HEK293 (cell line): Measurements from ENCODE around the gene HOXD11.

Experiments
- CTCF ChIA-PET: fragments of 350-600 bp; formaldehyde crosslinking; extraction: SDS; loops from one replicate; lab custom pipeline; 2021; ENCODE audit warnings: antibody characterized with exemption; lab: Yijun Ruan, JAX
- POLR2A ChIA-PET: fragments of 300-600 bp; formaldehyde crosslinking; extraction: SDS; loops from one replicate; lab custom pipeline; 2020; ENCODE audit warnings: antibody characterized with exemption, inconsistent platforms; lab: Yijun Ruan, JAX
- H3K27ac ChIP-seq: fragments of 200-500 bp; sonication (Bioruptor generic); 2 replicates; pipeline ENCODE4 v1.5.1; 2014; ENCODE audit warnings: low read depth, low read length, control low read depth, inconsistent platforms; ENCODE audit errors: extremely low read depth
- H3K36me3 ChIP-seq, 2 experiments: fragments of 200-500 bp in 1 of 2; sonication (Bioruptor generic) in 1 of 2; 1 replicate in 1 of 2; 2 replicates in 1 of 2; pipeline ENCODE4 v1.5.1; 2014 to 2017; ENCODE audit warnings: inconsistent platforms in 2 of 2, low read length in 2 of 2; ENCODE audit not compliant: control insufficient read depth in 2 of 2, insufficient read depth in 1 of 2
- H3K4me1 ChIP-seq: fragments of 200-500 bp; sonication (Bioruptor generic); 2 replicates; pipeline ENCODE4 v1.5.1; 2014; ENCODE audit warnings: mild to moderate bottlenecking, low read length, inconsistent platforms; ENCODE audit not compliant: control insufficient read depth, insufficient read depth
- H3K4me3 ChIP-seq: 2 replicates; pipeline ENCODE4 v1.5.1; 2011; ENCODE audit warnings: low read depth, mild to moderate bottlenecking, control low read depth, low read length, moderate library complexity
- H3K9me3 ChIP-seq: fragments of 200-500 bp; sonication (Bioruptor generic); 2 replicates; pipeline ENCODE4 v1.5.1; 2014; ENCODE audit warnings: low read depth, low read length, inconsistent platforms; ENCODE audit not compliant: control insufficient read depth, insufficient read depth
- BCL11B ChIP-seq: fragments of 450-650 bp; formaldehyde crosslinking; IDR thresholded peaks from 2 replicates; pipeline ENCODE4 v1.5.1; 2016; ENCODE audit warnings: low read depth, missing biosample characterization, missing genetic modification characterization
- GLIS2 ChIP-seq: fragments of 450-650 bp; formaldehyde crosslinking; IDR thresholded peaks from 2 replicates; pipeline ENCODE4 v1.5.1; 2016; ENCODE audit warnings: missing biosample characterization, missing genetic modification characterization
- KLF7 ChIP-seq: fragments of 450-650 bp; formaldehyde crosslinking; IDR thresholded peaks from 2 replicates; pipeline ENCODE4 v1.5.1; 2016; ENCODE audit warnings: missing biosample characterization, missing genetic modification characterization, borderline replicate concordance
- PRDM1 ChIP-seq: fragments of 450-650 bp; formaldehyde crosslinking; IDR thresholded peaks from 2 replicates; pipeline ENCODE4; 2016; ENCODE audit warnings: missing biosample characterization, missing genetic modification characterization
- SCRT1 ChIP-seq: fragments of 450-650 bp; formaldehyde crosslinking; IDR thresholded peaks from 2 replicates; pipeline ENCODE4 v1.5.1; 2016; ENCODE audit warnings: missing biosample characterization, missing genetic modification characterization, borderline replicate concordance
- SP7 ChIP-seq: fragments of 450-650 bp; formaldehyde crosslinking; IDR thresholded peaks from 2 replicates; pipeline ENCODE4 v1.5.1; 2016; ENCODE audit warnings: missing biosample characterization, missing genetic modification characterization
- TRIM28 ChIP-seq: IDR thresholded peaks from 2 replicates; pipeline ENCODE4 v1.6.1; 2011; ENCODE audit warnings: low read length, control low read depth, borderline replicate concordance
- TSHZ1 ChIP-seq: fragments of 450-650 bp; formaldehyde crosslinking; IDR thresholded peaks from 2 replicates; pipeline ENCODE4 v1.5.1; 2016; ENCODE audit warnings: missing biosample characterization, missing genetic modification characterization, borderline replicate concordance
- ZBTB17 ChIP-seq: fragments of 450-650 bp; formaldehyde crosslinking; IDR thresholded peaks from 2 replicates; pipeline ENCODE4 v1.5.1; 2016; ENCODE audit warnings: missing biosample characterization, missing genetic modification characterization
- ZBTB20 ChIP-seq: fragments of 450-650 bp; formaldehyde crosslinking; IDR thresholded peaks from 2 replicates; pipeline ENCODE4 v1.5.1; 2016; ENCODE audit warnings: missing biosample characterization, missing genetic modification characterization
- ZBTB48 ChIP-seq: fragments of 450-650 bp; formaldehyde crosslinking; IDR thresholded peaks from 2 replicates; pipeline ENCODE4 v1.5.1; 2016; ENCODE audit warnings: missing biosample characterization, missing genetic modification characterization
- ZEB2 ChIP-seq: fragments of 450-650 bp; formaldehyde crosslinking; IDR thresholded peaks from 2 replicates; pipeline ENCODE4 v1.5.1; 2016; ENCODE audit warnings: missing biosample characterization, missing genetic modification characterization
- ZFP37 ChIP-seq: fragments of 450-650 bp; formaldehyde crosslinking; IDR thresholded peaks from 2 replicates; pipeline ENCODE4 v1.5.1; 2016; ENCODE audit warnings: missing biosample characterization, missing genetic modification characterization
- ZNF248 ChIP-seq: fragments of 450-650 bp; formaldehyde crosslinking; IDR thresholded peaks from 2 replicates; pipeline ENCODE4 v1.5.1; 2017; ENCODE audit warnings: missing biosample characterization, missing genetic modification characterization
- ZNF292 ChIP-seq: fragments of 450-650 bp; formaldehyde crosslinking; IDR thresholded peaks from 2 replicates; pipeline ENCODE4 v1.5.1; 2016; ENCODE audit warnings: low read depth, missing biosample characterization, missing genetic modification characterization, borderline replicate concordance
- ZNF341 ChIP-seq: fragments of 450-650 bp; formaldehyde crosslinking; IDR thresholded peaks from 2 replicates; pipeline ENCODE4; 2016; ENCODE audit warnings: low read depth, missing biosample characterization, missing genetic modification characterization
- ZNF366 ChIP-seq: fragments of 450-650 bp; formaldehyde crosslinking; conservative IDR thresholded peaks from 2 replicates; pipeline ENCODE4 v1.5.1; 2016; ENCODE audit warnings: missing biosample characterization, missing genetic modification characterization
- ZNF416 ChIP-seq: fragments of 450-650 bp; formaldehyde crosslinking; IDR thresholded peaks from 2 replicates; pipeline ENCODE4 v1.5.1; 2016; ENCODE audit warnings: missing biosample characterization, missing genetic modification characterization
- ZNF473 ChIP-seq: fragments of 450-650 bp; formaldehyde crosslinking; IDR thresholded peaks from 2 replicates; pipeline ENCODE4 v1.5.1; 2017; ENCODE audit warnings: missing biosample characterization, missing genetic modification characterization
- ZNF585B ChIP-seq: fragments of 450-650 bp; formaldehyde crosslinking; IDR thresholded peaks from 2 replicates; pipeline ENCODE4 v1.5.1; 2016; ENCODE audit warnings: missing biosample characterization, missing genetic modification characterization
- ZNF654 ChIP-seq: fragments of 450-650 bp; formaldehyde crosslinking; IDR thresholded peaks from 2 replicates; pipeline ENCODE4 v1.5.1; 2016; ENCODE audit warnings: low read depth, missing biosample characterization, missing genetic modification characterization
- ZSCAN30 ChIP-seq: fragments of 450-650 bp; IDR thresholded peaks from 2 replicates; pipeline ENCODE4 v1.5.1; 2018; ENCODE audit warnings: missing biosample characterization, mild to moderate bottlenecking, missing genetic modification characterization, moderate library complexity
- TF ChIP-seq, protein P1 (sequence below): fragments of 450-650 bp; formaldehyde crosslinking; IDR thresholded peaks from 2 replicates; pipeline ENCODE4 v1.5.1; 2016; ENCODE audit warnings: missing biosample characterization, missing genetic modification characterization
- TF ChIP-seq, protein P2 (sequence below): fragments of 450-650 bp; formaldehyde crosslinking; IDR thresholded peaks from 2 replicates; pipeline ENCODE4 v1.5.1; 2016; ENCODE audit warnings: missing biosample characterization, missing genetic modification characterization
- TF ChIP-seq, protein P3 (sequence below): fragments of 450-650 bp; formaldehyde crosslinking; IDR thresholded peaks from 2 replicates; pipeline ENCODE4 v1.5.1; 2017; ENCODE audit warnings: missing biosample characterization, missing genetic modification characterization

Gene HOXD11

DNA sequence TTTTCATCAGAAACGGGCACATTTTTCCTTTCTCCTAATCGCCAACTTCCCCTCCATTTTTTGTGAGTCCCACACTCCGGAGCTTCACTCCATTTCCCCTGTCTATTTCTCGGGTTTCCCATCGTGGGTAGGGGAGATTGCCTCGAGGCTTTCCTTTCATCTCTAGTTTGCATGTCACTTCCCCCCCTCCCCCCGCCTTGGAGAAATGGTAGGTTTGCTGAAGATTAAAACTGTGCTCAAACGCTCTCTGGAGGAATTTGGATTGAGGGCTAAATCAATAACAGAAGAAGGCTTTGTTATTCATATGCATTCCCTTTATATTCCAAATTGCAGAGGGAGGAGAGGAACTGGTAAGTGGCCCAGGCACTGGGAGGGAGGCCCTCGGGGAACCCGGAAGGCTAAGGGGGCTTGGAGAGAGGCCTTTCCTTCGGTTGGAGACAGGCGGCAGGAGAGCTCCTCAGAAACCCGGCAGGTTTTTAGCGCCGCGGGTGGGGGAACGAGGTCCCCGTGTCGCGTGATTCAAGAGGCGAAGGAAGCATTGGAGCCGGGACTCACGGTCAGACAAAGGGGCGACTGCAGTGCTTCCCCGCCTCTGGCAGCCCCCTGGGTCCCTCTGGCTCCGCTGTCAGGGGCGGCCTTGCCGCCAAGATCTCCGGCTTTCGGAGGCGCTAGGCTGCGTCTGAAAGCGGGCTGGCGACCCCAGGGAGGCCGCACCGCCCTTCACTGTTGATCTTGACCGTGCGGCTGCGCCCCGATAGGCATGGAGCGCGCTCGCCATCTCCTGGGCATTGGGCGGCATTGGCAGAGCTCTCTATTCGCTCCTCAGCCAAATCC is 9.9 kb upstream of the HOXD11 start (continued):
- TF ChIP-seq KLF7 (no peak), ZEB2 (tag by site-specific recombination) (0 out of 2 replicates have a peak, but pooled peaks have one; percentile 31), BCL11B (tag by site-specific recombination) (0 out of 2 replicates have a peak, but pooled peaks have one; percentile 41), GLIS2 (tag by site-specific recombination) (peak; percentile 95), ZNF473 (no peak), ZFP37 (tag by site-specific recombination) (0 out of 2 replicates have a peak, but pooled peaks have one; percentile 28), ZSCAN30 (tag by site-specific recombination) (peak; percentile 56; the same call in 1 of the 2 replicates), ZNF248 (no peak), SP7 (peak; percentile 27; the same call in 1 of the 2 replicates), ZBTB20 (tag by site-specific recombination) (peak; percentile 20; the same call in 1 of the 2 replicates), ZBTB48 (tag by site-specific recombination) (peak; percentile 51)
- TF ChIP-seq, protein P1, sequence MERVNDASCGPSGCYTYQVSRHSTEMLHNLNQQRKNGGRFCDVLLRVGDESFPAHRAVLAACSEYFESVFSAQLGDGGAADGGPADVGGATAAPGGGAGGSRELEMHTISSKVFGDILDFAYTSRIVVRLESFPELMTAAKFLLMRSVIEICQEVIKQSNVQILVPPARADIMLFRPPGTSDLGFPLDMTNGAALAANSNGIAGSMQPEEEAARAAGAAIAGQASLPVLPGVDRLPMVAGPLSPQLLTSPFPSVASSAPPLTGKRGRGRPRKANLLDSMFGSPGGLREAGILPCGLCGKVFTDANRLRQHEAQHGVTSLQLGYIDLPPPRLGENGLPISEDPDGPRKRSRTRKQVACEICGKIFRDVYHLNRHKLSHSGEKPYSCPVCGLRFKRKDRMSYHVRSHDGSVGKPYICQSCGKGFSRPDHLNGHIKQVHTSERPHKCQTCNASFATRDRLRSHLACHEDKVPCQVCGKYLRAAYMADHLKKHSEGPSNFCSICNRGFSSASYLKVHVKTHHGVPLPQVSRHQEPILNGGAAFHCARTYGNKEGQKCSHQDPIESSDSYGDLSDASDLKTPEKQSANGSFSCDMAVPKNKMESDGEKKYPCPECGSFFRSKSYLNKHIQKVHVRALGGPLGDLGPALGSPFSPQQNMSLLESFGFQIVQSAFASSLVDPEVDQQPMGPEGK (tag by site-specific recombination) = peak; percentile 52; the same call in 1 of the 2 replicates

DNA sequence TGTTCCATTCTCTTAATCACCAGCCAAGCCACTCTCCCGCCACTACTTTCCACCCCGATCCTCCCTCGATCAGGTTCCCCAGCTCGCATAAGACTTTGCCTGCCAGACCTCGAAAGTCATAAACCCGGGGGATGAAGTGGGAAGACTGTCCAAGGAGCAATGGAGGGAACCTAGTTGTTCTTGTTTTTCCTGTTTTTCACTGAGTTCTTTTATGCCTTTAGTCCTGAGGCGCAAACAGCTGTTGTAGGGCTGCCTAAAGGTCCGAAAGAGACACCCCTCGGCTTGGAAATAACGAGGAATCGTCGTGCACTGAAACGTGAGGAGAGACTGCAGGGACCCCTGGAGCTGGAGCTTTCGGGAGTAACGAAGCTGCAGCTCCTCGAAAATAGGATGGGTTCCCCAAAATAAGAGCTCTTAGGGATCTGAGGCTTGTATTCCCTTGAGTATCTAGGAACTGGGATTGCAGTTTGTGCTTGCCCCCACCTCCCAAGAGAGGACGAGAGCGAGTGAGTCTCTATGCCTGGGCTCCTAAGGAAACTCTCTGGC is 9.2 kb upstream of the HOXD11 start:
- H3K4me1 ChIP-seq = peaks cover 6% of the 10 kb centered on the region
- H3K27ac ChIP-seq = peak overlapping the region; percentile 85
- peak overlapping the region; percentile 31 for H3K4me3 ChIP-seq
- POLR2A ChIA-PET = interaction anchor here (0.8 to 6.7 kb wide), 5 partner anchors 8 to 1092 kb away, joined by 3 to 75 read pairs (median 9); partner anchors contain the start of genes CHN1 and HOXD11
- H3K9me3 ChIP-seq = no peaks in the 10 kb centered on the region
- H3K36me3 ChIP-seq = peaks cover 0 to 16% of the 10 kb centered on the region in 2 experiments; a peak in 1 of 3 replicates
- CTCF ChIA-PET = interaction anchor here (0.6 to 4.3 kb wide), 34 partner anchors 8 to 1400 kb away, joined by 3 to 33 read pairs (median 4); no protein-coding TSS in a partner anchor
- no peak for TF ChIP-seq TRIM28
- TF ChIP-seq SP7 = 0 out of 2 replicates have a peak, but pooled peaks have one; percentile 5
- TF ChIP-seq TSHZ1 = no peak
- TF ChIP-seq ZNF585B = no peak
- TF ChIP-seq SCRT1 (tag by site-specific recombination) = no peak
- TF ChIP-seq ZNF416 = no peak
- peak; percentile 84 for TF ChIP-seq ZNF341 (tag by site-specific recombination)
- peak; percentile 10 for TF ChIP-seq ZBTB17
- TF ChIP-seq ZNF654 (tag by site-specific recombination) = no peak
- 0 out of 2 replicates have a peak, but pooled peaks have one; percentile 1 for TF ChIP-seq PRDM1 (tag by site-specific recombination)
- no peak for TF ChIP-seq ZNF292 (tag by site-specific recombination)
- peak; percentile 75; the same call in 1 of the 2 replicates for TF ChIP-seq ZNF366 (tag by site-specific recombination)
- TF ChIP-seq, protein P2, sequence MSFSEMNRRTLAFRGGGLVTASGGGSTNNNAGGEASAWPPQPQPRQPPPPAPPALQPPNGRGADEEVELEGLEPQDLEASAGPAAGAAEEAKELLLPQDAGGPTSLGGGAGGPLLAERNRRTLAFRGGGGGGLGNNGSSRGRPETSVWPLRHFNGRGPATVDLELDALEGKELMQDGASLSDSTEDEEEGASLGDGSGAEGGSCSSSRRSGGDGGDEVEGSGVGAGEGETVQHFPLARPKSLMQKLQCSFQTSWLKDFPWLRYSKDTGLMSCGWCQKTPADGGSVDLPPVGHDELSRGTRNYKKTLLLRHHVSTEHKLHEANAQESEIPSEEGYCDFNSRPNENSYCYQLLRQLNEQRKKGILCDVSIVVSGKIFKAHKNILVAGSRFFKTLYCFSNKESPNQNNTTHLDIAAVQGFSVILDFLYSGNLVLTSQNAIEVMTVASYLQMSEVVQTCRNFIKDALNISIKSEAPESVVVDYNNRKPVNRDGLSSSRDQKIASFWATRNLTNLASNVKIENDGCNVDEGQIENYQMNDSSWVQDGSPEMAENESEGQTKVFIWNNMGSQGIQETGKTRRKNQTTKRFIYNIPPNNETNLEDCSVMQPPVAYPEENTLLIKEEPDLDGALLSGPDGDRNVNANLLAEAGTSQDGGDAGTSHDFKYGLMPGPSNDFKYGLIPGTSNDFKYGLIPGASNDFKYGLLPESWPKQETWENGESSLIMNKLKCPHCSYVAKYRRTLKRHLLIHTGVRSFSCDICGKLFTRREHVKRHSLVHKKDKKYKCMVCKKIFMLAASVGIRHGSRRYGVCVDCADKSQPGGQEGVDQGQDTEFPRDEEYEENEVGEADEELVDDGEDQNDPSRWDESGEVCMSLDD (tag by site-specific recombination) = 0 out of 2 replicates have a peak, but pooled peaks have one; percentile 5
- TF ChIP-seq, protein P3, sequence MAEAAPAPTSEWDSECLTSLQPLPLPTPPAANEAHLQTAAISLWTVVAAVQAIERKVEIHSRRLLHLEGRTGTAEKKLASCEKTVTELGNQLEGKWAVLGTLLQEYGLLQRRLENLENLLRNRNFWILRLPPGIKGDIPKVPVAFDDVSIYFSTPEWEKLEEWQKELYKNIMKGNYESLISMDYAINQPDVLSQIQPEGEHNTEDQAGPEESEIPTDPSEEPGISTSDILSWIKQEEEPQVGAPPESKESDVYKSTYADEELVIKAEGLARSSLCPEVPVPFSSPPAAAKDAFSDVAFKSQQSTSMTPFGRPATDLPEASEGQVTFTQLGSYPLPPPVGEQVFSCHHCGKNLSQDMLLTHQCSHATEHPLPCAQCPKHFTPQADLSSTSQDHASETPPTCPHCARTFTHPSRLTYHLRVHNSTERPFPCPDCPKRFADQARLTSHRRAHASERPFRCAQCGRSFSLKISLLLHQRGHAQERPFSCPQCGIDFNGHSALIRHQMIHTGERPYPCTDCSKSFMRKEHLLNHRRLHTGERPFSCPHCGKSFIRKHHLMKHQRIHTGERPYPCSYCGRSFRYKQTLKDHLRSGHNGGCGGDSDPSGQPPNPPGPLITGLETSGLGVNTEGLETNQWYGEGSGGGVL (tag by site-specific recombination) = peak; percentile 35; the same call in 1 of the 2 replicates
